Posterior vena cava (tissue), 2 donors: Measurements from ENCODE around the gene POLD2. TPM values are rescaled to one million over a fixed set of nuclear protein-coding genes. Genes with fewer than 3 reads are reported as not detected.
"Not testable (repeated sequence)": the region's sequence is repeated elsewhere in the genome, so short reads cannot be mapped to it uniquely, and the experiment has no call there.

Experiments
- DNase-seq: peaks from one replicate; pipeline ENCODE4 v3.0.0-alpha.2; 2020; ENCODE audit warnings: low spot score
- intact Hi-C, 2 donors: fragments of 100-400 bp; cut with DNase I; formaldehyde crosslinking; loops; one replicate each; pipeline versions ENCODE4 v1.14.1 to v1.14.2; 2022 to 2023
- long read RNA-seq, 2 donors: library from polyadenylated mRNA; unstranded; transcript quantifications; one replicate each; pipeline ENCODE4 v2.0.0, GENCODE V29; 2020 to 2021
- total RNA-seq, 2 donors: library from RNA; stranded (reverse); fragmentation: NEBNext Ultra II Directional; extraction: Animal tissue kit (Norgen Biotek cat#: 25700); gene quantifications; one replicate each; pipeline ENCODE4 v1.2.1, GENCODE V29; 2021
- donor health status: DM: yes; HTN: yes; CAD: no.
- donor health status: DM: yes; HTN: yes; CAD: no.

POLD2 gene
- 10 to 100 TPM; 39.9 to 60.0 TPM for total RNA-seq
- long read RNA-seq, donor 1, transcript POLD2-218 (11 exons, 1,619 nt) = major isoform, 19 of 25 reads
- long read RNA-seq, donor 1, partial matches to known transcripts = 1 of 25 reads
- long read RNA-seq, donor 1, other reads (novel, unspliced or antisense) = 5 of 25 reads
- long read RNA-seq, donor 2, transcript POLD2-207 (11 exons, 1,659 nt) = minor isoform, 25 of 235 reads
- long read RNA-seq, donor 2, transcript POLD2-218 (11 exons, 1,619 nt) = major isoform, 134 of 235 reads
- long read RNA-seq, donor 2, partial matches to known transcripts = 38 of 235 reads
- long read RNA-seq, donor 2, other reads (novel, unspliced or antisense) = 36 of 235 reads

GRCh38 chr7:44123190-44124003 lies at the start of gene POLD2:
TSS of gene POLD2 (minus strand) at chr7:44123548. CDS start at chr7:44122053, 1,495 bp downstream.
- intact Hi-C loops = no loop called here
- peak; percentile 99 for DNase-seq

DNA sequence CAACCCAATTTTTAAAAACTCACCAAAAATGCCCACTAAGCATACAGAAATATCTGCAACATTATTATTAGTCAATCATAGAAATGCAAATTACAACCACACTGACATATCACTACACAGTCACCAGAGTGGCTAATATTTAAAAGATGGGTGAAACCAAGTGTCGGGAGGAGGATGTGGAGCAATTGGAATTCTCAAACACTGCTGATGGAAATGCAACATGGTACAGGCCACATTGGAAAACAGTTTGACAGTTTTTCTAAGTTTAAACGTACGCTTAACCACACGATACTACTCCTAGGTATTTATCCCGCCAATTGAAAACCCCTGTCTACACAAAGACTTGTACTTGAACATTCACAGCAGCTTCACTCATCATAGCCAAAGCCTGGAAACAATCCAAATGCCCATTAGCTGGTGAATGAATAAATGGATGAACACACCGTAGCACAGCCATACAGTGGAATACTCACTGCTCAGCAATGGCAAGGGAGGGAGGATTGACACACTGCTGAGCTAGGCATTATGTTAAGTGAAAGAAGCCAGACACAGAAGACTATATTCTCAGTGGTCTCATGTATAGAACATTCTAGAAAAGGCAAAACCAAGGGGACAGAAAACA lies 49.6 kb upstream of the POLD2 start:
- intact Hi-C loops = no loop called here
- DNase-seq = no peak

GRCh38 chr7:44172352-44172751 lies 49.0 kb upstream of the POLD2 start:
- DNase-seq = peak; percentile 35
- intact Hi-C loops = no loop called here

- DNase-seq = peak; percentile 30
- intact Hi-C loops = not testable (repeated sequence)
These were observed 48.6 kb upstream of the POLD2 start for GRCh38 chr7:44171901-44172300.

- DNase-seq = no peak
- intact Hi-C loops = no loop called here
These were observed 44.6 kb upstream of the POLD2 start for GRCh38 chr7:44167920-44168319.

- no peak for DNase-seq
- intact Hi-C loops = no loop called here
These were observed 40.2 kb upstream of the POLD2 start for GRCh38 chr7:44163591-44163990.

DNA sequence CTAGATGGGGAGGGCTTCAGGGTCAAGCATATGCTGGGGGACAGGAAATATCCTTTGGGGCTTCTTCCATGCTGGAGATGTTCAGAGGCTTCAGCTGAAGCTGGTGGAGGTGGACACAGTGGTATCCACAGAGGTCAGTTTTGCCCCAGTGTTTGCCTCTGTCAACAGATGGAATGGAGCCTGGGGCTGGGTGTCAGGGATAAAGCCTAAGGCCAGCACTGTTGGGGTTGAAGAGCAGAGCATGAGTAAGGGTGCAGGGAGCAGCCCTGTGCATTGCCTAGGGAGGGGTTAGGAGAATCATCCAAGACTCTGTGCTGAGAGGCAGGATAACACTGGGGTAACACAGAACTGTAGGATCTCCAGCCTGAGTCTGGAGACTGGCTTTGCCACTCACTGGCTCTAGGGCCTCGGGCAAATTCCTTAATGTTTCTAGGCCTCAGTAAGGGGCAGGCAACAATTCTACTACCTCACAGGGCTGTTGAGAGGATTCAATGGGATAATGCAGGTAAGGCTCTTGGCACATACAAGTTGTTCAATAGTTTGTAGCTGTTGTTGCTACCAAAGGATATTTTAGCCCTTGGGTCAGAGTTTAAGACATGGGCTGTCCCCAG lies 39.5 kb upstream of the POLD2 start:
- intact Hi-C loops = no loop called here
- no peak for DNase-seq

DNA sequence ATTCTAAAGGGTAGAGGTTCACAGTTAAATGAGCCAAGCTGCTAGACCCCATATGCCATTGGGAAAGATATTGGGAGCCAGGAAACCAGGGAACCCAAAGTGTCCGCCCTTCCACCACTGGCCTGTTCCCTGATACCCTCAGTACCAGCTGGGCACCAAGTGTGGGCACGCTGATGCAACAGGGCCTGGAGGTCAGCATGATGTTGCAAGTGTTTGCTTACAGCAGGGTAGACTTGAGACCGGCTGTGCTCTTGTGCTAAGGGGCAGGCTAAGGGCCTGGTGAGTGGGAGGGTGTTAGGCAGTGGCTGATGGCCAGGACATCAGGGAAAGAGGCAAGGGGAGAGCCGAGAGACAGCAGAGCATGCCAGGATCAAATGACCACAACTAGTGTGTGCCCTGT lies 38.8 kb upstream of the POLD2 start:
- DNase-seq = no peak
- intact Hi-C loops = no loop called here

- no peak for DNase-seq
These were observed 38.0 kb upstream of the POLD2 start for GRCh38 chr7:44161371-44161770.

GRCh38 chr7:44159824-44160630 lies 36.7 kb upstream of the POLD2 start:
- intact Hi-C loops = no loop called here
- DNase-seq = peak; percentile 52

More at GRCh38 chr7:44161371-44161770, 38.0 kb upstream of the POLD2 start:
- intact Hi-C loops = no loop called here

GRCh38 chr7:44158873-44159631 lies 35.7 kb upstream of the POLD2 start:
- intact Hi-C loops = no loop called here
- DNase-seq = peak; percentile 61

- peak; percentile 74 for DNase-seq
These were observed 34.9 kb upstream of the POLD2 start for GRCh38 chr7:44158096-44158872.

GRCh38 chr7:44157116-44158080 lies 34.0 kb upstream of the POLD2 start:
- peak; percentile 74 for DNase-seq
- intact Hi-C loops = no loop called here

More at GRCh38 chr7:44158096-44158872, 34.9 kb upstream of the POLD2 start:
- intact Hi-C loops = no loop called here

- peak; percentile 63 for DNase-seq
- intact Hi-C loops = no loop called here
These were observed 33.2 kb upstream of the POLD2 start for GRCh38 chr7:44156453-44157010.

- intact Hi-C loops = no loop called here
- DNase-seq = peak; percentile 71
These were observed 32.1 kb upstream of the POLD2 start for GRCh38 chr7:44155191-44156185.
